NCI-H1436 treated with DMSO at 0.1 percent for 48 hours (cell line): ENCODE data around the gene TFAP2E.
"Not testable (repeated sequence)": the region's sequence is repeated elsewhere in the genome, so short reads cannot be mapped to it uniquely, and the experiment has no call there.

Experiments
- DNase-seq: peaks from one replicate; lab custom pipeline; 2025; lab: John Stamatoyannopoulos, UW

TFAP2E gene

GRCh38 chr1:35574125-35574654, 1.1 kb downstream of the TFAP2E start:
- DNase-seq = no peak

GRCh38 chr1:35574655-35575415, 1.7 kb downstream of the TFAP2E start:
- DNase-seq = no peak

DNA sequence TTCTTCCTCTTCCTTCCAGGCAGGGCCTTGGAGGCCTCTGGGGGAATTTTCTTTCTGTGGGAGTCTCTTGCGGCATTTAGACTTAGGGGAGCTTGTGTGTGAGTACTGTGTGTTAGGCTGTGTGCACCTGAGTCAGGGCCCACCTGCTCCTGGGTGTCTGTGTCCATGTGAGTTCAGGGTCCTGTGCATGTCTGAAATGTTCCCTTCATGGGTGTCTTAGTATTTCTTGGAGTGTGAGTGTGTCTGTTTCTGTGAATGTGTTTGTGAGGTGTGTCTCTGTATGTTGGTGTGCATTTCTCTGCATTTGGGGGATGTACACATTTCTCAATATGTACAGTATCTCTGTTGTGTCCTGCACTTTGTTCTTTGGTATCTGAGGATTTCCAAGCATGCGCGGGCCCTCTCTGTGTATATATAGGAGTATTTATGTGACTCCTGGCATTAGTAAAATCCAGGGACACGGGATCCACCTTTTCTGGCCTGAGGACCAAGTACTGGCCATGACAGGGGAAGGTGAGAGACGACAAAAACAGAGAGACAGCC, 2.4 kb downstream of the TFAP2E start:
- DNase-seq = no peak

DNA sequence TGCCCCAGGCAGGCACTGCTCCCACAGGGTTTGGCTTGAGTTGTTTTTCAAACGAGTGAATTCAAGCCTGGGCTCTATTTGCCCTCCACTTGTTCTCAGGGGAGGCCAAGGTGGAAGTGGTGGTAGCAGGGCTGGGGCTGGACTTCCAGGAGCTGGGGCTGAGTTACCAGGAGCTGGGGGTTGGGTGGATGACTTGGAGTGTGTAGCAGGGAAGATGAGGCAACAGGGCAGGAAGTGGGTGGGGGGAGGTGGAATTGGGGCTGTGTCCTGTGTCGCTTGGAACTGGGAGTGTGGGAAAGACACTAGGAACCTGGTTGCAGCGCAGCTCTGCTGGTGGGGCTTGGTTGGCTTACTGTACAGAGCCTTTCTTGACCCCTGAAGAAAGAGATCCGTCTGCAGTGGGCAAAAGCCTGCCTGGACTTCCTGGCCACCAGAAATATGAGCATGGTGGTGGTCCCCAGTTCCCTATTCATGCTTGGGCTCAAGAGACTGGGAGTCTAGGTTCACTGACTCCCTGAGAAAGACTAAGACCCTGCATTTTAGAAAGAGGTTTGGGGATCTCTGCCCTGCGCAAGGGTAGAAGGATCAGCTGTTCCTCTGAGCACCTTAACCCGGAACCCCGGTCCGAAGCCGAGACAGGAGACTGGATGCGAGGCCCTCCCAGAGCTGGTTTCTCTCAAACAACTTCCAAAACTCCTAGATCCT, 3.1 kb downstream of the TFAP2E start:
- no peak for DNase-seq

GRCh38 chr1:35576766-35577070, 3.6 kb downstream of the TFAP2E start:
- DNase-seq = not testable (repeated sequence)

GRCh38 chr1:35577071-35577998, 4.2 kb downstream of the TFAP2E start:
- no peak for DNase-seq

DNA sequence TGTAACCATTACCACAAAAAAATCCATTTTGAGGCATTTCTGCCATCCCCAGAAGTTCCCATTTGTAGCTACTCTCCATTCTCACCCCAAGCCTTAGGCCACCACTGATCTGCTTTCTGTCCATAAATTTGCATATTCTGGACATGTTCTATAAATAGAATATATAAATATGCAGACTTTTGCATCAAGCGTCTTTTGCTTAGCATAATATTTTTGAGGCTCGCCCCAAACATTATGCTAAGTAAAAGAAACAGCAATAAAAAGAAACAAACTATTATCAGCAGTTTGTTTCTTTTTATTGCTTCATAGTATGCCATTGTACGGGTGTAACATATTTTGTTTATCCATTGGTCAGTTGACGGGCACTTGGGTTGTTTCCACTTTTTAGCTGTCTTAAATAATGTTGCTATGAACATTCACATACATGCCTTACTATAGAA, 7.9 kb downstream of the TFAP2E start:
- DNase-seq = no peak

- DNase-seq = not testable (repeated sequence)
Observed at GRCh38 chr1:35581621-35582020, 8.5 kb downstream of the TFAP2E start.

DNA sequence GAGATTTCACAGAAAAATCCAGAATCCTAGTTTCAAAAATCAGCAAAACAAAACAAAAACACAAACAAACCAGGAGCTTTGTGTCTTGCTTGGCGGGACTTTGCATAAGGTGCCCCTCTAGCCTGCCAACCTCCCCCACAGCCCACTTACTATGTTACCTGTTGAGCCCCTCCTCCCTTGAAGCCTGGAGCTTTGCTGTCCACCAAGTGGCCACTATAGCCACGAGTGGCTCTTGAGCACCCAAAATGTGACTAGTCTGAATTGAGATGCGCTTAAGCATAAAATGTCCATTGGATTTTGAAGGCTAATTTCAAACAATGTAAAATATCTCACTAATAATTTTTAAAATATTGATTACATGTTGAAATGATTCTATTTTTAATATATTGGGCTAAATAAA, 12.2 kb downstream of the TFAP2E start:
- DNase-seq = no peak

GRCh38 chr1:35585805-35586204, 12.7 kb downstream of the TFAP2E start:
- not testable (repeated sequence) for DNase-seq

GRCh38 chr1:35586808-35587207, 13.7 kb downstream of the TFAP2E start:
- no peak for DNase-seq

- no peak for DNase-seq
Observed at GRCh38 chr1:35587736-35588135, 14.6 kb downstream of the TFAP2E start.

GRCh38 chr1:35588197-35588910, 15.2 kb downstream of the TFAP2E start:
- DNase-seq = no peak

- no peak for DNase-seq
Observed at GRCh38 chr1:35589516-35590427, 16.7 kb downstream of the TFAP2E start.

- no peak for DNase-seq
Observed at GRCh38 chr1:35590476-35591040, 17.4 kb downstream of the TFAP2E start.

DNA sequence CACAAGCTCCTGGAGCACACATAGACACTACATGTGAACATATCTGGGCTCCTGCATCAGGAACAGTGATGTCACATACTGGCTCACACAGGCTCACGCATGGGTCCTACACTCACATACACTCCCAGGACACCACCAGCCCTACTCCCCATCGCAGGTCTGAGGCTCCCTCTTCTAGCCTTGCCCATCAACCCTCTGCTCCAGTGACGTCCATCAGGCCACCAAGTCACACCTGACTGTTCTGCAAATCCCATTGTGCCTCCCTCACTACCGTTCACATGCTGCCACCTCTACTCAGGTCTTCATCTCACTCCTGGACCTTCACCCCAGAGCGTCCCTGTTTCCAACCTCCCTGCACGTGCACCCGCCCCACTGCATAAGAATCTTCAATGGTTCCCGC, 18.1 kb downstream of the TFAP2E start:
- DNase-seq = no peak

DNA sequence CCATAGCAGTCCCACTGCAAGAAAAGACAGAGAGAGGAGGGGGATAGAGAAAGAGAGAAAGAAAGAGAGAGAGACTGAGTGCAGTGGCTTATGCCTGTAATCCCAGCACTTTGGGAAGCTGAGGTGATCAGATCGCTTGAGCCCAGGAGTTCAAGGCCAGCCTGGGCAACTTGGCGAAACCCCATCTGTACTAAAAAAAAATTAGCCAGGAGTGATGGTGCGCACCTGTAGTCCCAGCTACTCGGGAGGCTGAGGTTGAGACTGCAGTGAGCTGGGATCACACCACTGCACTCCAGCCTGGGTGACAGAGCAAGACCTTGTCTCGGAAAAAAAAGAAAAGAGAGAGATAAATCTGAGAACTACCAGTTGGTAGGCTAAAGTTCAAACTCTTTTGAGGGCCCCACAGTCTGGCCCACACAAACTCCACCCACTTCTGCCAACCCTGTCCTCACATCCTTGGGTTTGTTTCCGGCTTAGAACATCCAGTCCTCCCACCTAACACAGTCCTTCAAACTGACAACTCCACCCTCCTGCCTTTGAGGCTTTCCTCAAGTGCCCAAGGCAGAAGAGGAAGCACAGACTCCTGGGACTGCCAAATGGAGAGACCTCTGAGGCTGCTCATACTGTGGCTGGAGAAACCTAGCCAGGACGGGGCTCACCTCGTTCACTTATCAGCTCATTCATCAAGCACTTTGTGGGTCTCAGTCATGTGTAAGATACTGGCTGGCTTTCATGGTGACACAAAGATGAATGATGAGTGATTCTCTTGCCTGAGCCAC, 20.1 kb downstream of the TFAP2E start:
- no peak for DNase-seq

DNA sequence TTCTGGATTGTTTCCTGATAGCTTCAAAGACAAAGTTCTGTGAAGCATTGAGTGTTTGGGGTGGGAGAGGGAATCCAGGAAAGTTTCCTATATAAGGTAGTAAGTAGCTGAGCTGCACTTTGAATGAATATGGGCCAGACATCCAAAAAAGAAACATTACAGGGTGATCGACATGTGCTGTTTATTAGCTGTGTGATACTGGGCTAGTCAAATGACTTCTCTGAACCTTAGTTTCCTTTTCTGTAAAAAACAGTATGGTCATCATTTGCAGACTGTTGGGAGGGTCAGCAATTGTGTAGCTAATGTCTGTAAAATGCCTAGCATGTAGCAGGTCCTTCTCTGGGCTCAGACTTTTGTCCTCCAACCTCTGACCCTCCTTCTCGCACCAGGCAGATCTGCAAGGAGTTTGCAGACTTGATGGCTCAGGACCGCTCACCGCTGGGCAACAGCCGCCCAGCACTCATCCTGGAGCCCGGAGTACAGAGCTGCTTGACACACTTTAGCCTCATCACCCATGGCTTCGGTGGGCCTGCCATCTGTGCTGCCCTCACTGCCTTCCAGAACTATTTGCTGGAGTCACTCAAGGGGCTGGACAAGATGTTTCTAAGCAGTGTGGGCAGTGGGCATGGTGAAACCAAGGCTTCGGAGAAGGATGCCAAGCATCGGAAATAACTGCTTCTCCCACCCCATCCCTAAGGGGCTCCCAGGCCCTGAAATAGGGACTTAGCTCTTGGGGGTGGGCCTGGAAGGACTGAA, 21.1 kb downstream of the TFAP2E start:
- DNase-seq = no peak
